AG09309 (cell line): ENCODE data around the gene FAM83D.
A peak's percentile ranks its signal among the peaks of the same experiment; 100 is the strongest.

Experiments used
- DNase-seq: peaks from one replicate; pipeline ENCODE4 v3.0.0-alpha.2; 2010; ENCODE audit warnings: low read depth
- H3K4me3 ChIP-seq: 2 replicates; pipeline ENCODE4 v1.5.1; 2011; ENCODE audit warnings: mild to moderate bottlenecking, low read depth, low read length, moderate library complexity; ENCODE audit not compliant: control insufficient read depth
- CTCF ChIP-seq: IDR thresholded peaks from 2 replicates; pipeline ENCODE4 v1.5.1; 2011; ENCODE audit warnings: mild to moderate bottlenecking, low read depth, low read length, inconsistent platforms; ENCODE audit not compliant: insufficient read depth, control insufficient read depth; ENCODE audit errors: missing control alignments

FAM83D gene

GRCh38 chr20:38935285-38935684, 9.1 kb downstream of the FAM83D start:
- peak; percentile 19 for TF ChIP-seq CTCF
- H3K4me3 ChIP-seq, result no peak overlapping the region
- DNase-seq, result no peak

GRCh38 chr20:38935967-38936407, 9.8 kb downstream of the FAM83D start:
- TF ChIP-seq CTCF, result no peak
- no peak overlapping the region for H3K4me3 ChIP-seq
- no peak for DNase-seq

GRCh38 chr20:38937000-38937399, 10.8 kb downstream of the FAM83D start:
- no peak for DNase-seq
- no peak overlapping the region for H3K4me3 ChIP-seq
- no peak for TF ChIP-seq CTCF

GRCh38 chr20:38937978-38938473, 11.8 kb downstream of the FAM83D start:
- DNase-seq, result no peak
- no peak overlapping the region for H3K4me3 ChIP-seq
- no peak for TF ChIP-seq CTCF

GRCh38 chr20:38939686-38940085, 13.5 kb downstream of the FAM83D start:
- no peak for TF ChIP-seq CTCF
- no peak for DNase-seq
- no peak overlapping the region for H3K4me3 ChIP-seq

- no peak overlapping the region for H3K4me3 ChIP-seq
- no peak for TF ChIP-seq CTCF
These were observed 14.4 kb downstream of the FAM83D start for GRCh38 chr20:38940644-38941043.

GRCh38 chr20:38941726-38942389, 15.6 kb downstream of the FAM83D start:
- no peak for TF ChIP-seq CTCF
- no peak for DNase-seq
- H3K4me3 ChIP-seq, result no peak overlapping the region

More at GRCh38 chr20:38940644-38941043, 14.4 kb downstream of the FAM83D start:
- no peak for DNase-seq
